Sigmoid colon (tissue), 7 donors: ENCODE data around the gene IRF2BPL. TPM values are rescaled to one million over a fixed set of nuclear protein-coding genes. Genes with fewer than 3 reads are reported as not detected.
A peak's percentile ranks its signal among the peaks of the same experiment; 100 is the strongest.

Experiments
- DNase-seq: peaks from one replicate; pipeline ENCODE4 v3.0.0-alpha.2; 2019
- H3K27ac ChIP-seq, 4 donors: fragments of 200-600 bp; sonication (generic); one replicate each; pipeline ENCODE4 v1.5.1; 2016 to 2019; ENCODE audit warnings: mild to moderate bottlenecking in 1 of 4
- H3K27me3 ChIP-seq, 3 donors: fragments of 200-600 bp; sonication (generic); one replicate each; pipeline ENCODE4 v1.5.1; 2019; ENCODE audit warnings: mild to moderate bottlenecking in 1 of 3
- H3K36me3 ChIP-seq, 4 donors: fragments of 200-600 bp; sonication (generic); one replicate each; pipeline ENCODE4 v1.5.1; 2016 to 2019
- H3K4me1 ChIP-seq, 4 donors: fragments of 200-600 bp; sonication (generic); one replicate each; pipeline ENCODE4 v1.5.1; 2017 to 2019
- H3K4me3 ChIP-seq, 4 donors: fragments of 200-600 bp; sonication (generic); one replicate each; pipeline ENCODE4 v1.5.1; 2017 to 2019; ENCODE audit warnings: mild to moderate bottlenecking in 2 of 4, moderate library complexity in 1 of 4
- H3K9me3 ChIP-seq, 4 donors: fragments of 200-600 bp in 3 of 4; sonication (generic) in 3 of 4; one replicate each; pipeline versions ENCODE4 v1.5.1 to v1.6.1; 2013 to 2019
- EP300 ChIP-seq, 4 donors: sonication (generic); formaldehyde crosslinking; IDR thresholded peaks; one replicate each; pipeline ENCODE4 v1.6.1; 2017; ENCODE audit warnings: antibody characterized with exemption in 4 of 4
- POLR2A ChIP-seq, 2 donors: fragments of 450-650 bp; IDR thresholded peaks; one replicate each; pipeline ENCODE4 v1.6.1; 2016; ENCODE audit warnings: antibody characterized with exemption in 2 of 2, mild to moderate bottlenecking in 2 of 2, moderate library complexity in 2 of 2
- POLR2AphosphoS5 ChIP-seq, 4 donors: sonication (generic); formaldehyde crosslinking; IDR thresholded peaks; one replicate each; pipeline ENCODE4 v1.6.1; 2017; ENCODE audit warnings: antibody characterized with exemption in 4 of 4
- WGBS, 2 donors: extraction: QIAGEN DNeasy Blood & Tissue Kit; methylation state at CpG; one replicate each; pipeline ENCODE4 v1.1.7; 2013; 5-methylcytosine and 5-hydroxymethylcytosine counted together
- intact Hi-C: fragments of 100-400 bp; cut with DNase I; formaldehyde crosslinking; loops from one replicate; pipeline ENCODE4 v1.15.1; 2023
- polyA plus RNA-seq, 3 donors: library from polyadenylated mRNA; stranded (reverse); fragments of 200-250 nt; gene quantifications; one replicate each; pipeline ENCODE4 v1.2.3, GENCODE V29; 2013
- total RNA-seq, 4 donors: library from RNA; depleted of rRNA; stranded (reverse); fragments of >200 nt; gene quantifications; one replicate each; pipeline ENCODE4 v1.1.0, GENCODE V29; 2016
- TF ChIP-seq, protein P1 (sequence below), 4 experiments: fragments of 450-650 bp in 3 of 4; fragments of 200-600 bp in 1 of 4; IDR thresholded peaks; one replicate each; pipeline ENCODE4 v1.5.1; 2016 to 2019; ENCODE audit warnings: antibody characterized with exemption in 4 of 4, mild to moderate bottlenecking in 3 of 4, moderate library complexity in 2 of 4
- donor health status: healthy with polysubstance abuse.
- donor health status: Bipolar disorder and iron deficiency.
- donor health status: healthy.

Gene IRF2BPL
- total and polyA plus RNA-seq, 7 donors: 3.0 to 63.1 (median 34.7) TPM

DNA sequence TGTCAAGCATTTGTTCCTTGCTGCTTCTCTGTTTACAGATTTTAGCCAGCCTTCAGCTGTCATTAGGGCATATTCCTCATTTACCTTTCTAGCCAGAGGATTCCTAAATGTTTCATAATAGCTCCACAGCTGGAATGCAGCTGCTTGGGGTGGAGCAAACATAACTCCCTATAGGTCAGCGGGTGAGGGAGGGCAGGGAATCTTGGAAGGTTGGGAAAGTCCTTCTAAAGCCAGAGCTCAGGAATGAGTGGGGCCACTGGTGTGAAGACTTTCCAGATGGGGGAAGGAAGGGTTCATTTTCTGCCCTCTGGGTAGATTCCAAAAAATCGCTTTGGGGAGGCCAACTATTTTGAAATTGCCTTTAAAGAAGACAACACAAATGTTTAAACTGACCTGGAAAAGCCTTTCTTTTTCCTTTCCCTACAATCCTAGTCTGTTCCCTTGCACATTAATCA is 16.3 kb upstream of the IRF2BPL start:
- DNase-seq: peak; percentile 93
- H3K36me3 ChIP-seq: no peaks in the 10 kb centered on the region
- H3K4me1 ChIP-seq: peaks cover 0 to 71% (median 69%) of the 10 kb centered on the region in 4 donors
- 14 to 47% methylated on average over 2 of the region's 2 CpGs for WGBS, 2 donors
- no peaks in the 10 kb centered on the region for H3K9me3 ChIP-seq
- no peaks in the 10 kb centered on the region for H3K27me3 ChIP-seq
- H3K27ac ChIP-seq: peak overlapping the region; percentile 96 to 100 (median 98)
- H3K4me3 ChIP-seq: no peak overlapping the region
- TF ChIP-seq, protein P1, sequence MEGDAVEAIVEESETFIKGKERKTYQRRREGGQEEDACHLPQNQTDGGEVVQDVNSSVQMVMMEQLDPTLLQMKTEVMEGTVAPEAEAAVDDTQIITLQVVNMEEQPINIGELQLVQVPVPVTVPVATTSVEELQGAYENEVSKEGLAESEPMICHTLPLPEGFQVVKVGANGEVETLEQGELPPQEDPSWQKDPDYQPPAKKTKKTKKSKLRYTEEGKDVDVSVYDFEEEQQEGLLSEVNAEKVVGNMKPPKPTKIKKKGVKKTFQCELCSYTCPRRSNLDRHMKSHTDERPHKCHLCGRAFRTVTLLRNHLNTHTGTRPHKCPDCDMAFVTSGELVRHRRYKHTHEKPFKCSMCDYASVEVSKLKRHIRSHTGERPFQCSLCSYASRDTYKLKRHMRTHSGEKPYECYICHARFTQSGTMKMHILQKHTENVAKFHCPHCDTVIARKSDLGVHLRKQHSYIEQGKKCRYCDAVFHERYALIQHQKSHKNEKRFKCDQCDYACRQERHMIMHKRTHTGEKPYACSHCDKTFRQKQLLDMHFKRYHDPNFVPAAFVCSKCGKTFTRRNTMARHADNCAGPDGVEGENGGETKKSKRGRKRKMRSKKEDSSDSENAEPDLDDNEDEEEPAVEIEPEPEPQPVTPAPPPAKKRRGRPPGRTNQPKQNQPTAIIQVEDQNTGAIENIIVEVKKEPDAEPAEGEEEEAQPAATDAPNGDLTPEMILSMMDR (IDR thresholded peaks at IDR 0.05): no peak
- peak; percentile 58 to 75 (median 73) for TF ChIP-seq POLR2AphosphoS5 (IDR thresholded peaks at IDR 0.05)
- intact Hi-C loops: loop anchor here (5.0 kb wide), 2 partner anchors 52 to 88 kb away; partner anchors contain the start of gene CIPC

DNA sequence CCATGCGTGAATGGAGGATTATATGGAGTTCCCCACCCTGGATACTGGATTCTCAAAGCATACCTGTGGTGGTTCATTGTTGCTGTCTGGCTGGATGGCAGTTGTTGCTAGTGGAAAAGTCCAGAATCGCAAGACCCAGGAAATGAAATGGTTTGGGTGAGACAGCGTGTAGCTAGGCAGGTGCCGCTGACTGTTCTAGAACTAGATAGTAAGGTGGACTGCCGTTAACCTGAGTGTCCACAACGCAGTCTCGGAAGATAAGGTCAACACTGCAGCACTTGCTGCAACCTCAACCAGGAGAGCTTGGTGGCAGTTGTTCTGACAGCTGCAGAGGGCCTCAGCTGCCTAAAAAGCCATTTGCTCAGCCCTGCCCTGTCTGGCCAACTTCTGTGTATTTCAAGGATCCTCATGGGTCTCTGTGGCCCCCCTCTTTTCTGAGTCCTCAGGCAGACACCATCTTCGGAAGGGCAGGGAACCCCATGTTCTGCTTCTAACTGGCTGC is 15.5 kb upstream of the IRF2BPL start:
- WGBS, 2 donors: 72 to 76% methylated on average over 8 of the region's 8 CpGs
- H3K27ac ChIP-seq: peak overlapping the region; percentile 96 to 100 (median 98)
- TF ChIP-seq POLR2AphosphoS5 (IDR thresholded peaks at IDR 0.05) (peak in 1 of 4 donors; percentile 5), EP300 (IDR thresholded peaks at IDR 0.05) (no peak)
- H3K9me3 ChIP-seq: no peaks in the 10 kb centered on the region
- peak; percentile 79 for DNase-seq
- H3K27me3 ChIP-seq: no peaks in the 10 kb centered on the region
- H3K36me3 ChIP-seq: no peaks in the 10 kb centered on the region
- peaks cover 0 to 79% (median 76%) of the 10 kb centered on the region in 4 donors for H3K4me1 ChIP-seq
- no peak overlapping the region for H3K4me3 ChIP-seq
- intact Hi-C loops: loop anchor here (5.0 kb wide), 2 partner anchors 53 to 87 kb away; partner anchors contain the start of gene CIPC

DNA sequence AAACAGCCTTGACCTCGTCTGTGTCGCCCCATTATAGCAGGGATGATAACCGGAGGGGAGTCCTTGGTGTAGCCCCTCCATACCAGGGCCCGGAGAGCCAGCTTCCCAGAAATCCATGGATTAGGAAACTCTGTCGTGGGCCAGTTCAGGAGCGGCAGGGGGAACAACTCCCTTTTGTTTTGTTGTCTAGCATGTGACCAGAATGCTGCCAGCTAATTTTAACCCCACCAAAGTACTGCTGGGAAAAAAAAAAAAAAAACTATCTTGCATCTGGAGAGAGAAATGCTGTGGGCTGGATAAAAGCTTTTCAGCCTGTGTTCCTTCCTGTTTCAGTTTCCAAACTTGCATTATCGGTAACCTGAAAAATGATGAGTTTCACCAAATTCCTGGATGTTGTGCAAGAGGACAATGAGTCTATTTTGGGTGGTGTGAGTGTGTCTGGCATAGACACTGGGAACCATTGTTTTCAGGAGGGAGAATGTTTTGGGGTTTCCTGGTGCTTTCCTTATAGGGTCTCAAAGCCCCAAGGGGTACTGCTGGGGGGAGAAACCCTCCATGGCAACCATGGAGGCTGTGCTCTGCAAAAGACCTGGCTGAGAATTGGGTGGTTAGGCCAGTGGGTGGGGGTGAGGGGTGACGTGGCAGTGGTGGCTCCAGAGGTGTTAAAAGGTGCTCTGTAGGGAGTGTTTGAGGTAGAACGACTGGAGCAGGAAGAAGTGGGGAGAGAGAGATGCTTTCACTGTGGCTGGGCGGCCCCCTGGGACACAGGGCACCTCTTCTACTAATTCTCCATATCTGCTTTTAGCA is 14.9 kb upstream of the IRF2BPL start:
- DNase-seq: peak; percentile 89
- no peaks in the 10 kb centered on the region for H3K36me3 ChIP-seq

DNA sequence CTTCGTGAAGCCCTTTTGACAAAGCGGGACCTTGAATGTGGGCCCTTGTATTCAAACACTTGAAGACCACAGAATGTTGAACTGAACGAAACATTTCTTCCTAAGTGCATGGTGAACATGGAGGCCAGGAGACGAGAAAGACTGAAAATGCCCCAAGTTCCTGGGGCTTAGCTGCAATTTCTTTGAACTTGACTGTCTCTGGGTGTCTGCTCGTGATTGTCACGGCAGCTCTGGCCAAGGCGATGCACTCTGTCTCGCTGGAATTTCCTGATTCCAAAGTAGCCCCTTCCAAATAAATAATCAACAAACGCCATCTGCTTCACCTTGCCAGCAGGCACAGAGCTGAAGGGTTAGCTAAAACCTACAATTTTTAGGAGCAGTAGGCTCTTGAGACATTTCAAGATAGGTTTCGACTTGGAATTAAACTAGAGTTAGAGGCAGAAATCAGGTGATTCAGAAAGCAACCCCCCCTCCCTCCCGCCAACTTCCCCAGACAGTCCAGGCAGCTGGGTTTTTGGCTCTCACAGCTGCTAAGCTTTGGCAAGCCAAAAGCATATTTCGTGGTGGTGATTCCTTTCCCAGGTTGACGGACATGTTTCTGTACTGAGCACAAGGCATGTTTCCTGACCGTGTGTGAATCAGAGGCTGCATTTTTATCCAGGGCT is 13.5 kb upstream of the IRF2BPL start:
- intact Hi-C loops: loop anchor here (1.0 to 5.0 kb wide), 3 partner anchors 15 to 85 kb away; partner anchors contain the start of gene CIPC
- Histone ChIP-seq H3K9me3 (no peaks in the 10 kb centered on the region), H3K36me3 (no peaks in the 10 kb centered on the region), H3K4me3 (no peak overlapping the region), H3K27ac (peak overlapping the region; percentile 96 to 100 (median 98)), H3K27me3 (no peaks in the 10 kb centered on the region), H3K4me1 (peaks cover 0 to 99% (median 96%) of the 10 kb centered on the region in 4 donors)
- TF ChIP-seq, protein P1 (IDR thresholded peaks at IDR 0.05): no peak
- TF ChIP-seq POLR2AphosphoS5 (IDR thresholded peaks at IDR 0.05) (peak; percentile 46 to 85 (median 73)), EP300 (IDR thresholded peaks at IDR 0.05) (peak in 1 of 4 donors; percentile 70)
- 58 to 73% methylated on average over 14 of the region's 14 CpGs for WGBS, 2 donors
- DNase-seq: peak; percentile 89

More for the DNA sequence above, 14.9 kb upstream of the IRF2BPL start:
- H3K4me1 ChIP-seq: peaks cover 0 to 85% (median 83%) of the 10 kb centered on the region in 4 donors
- peak overlapping the region; percentile 96 to 100 (median 98) for H3K27ac ChIP-seq
- no peaks in the 10 kb centered on the region for H3K9me3 ChIP-seq
- no peak overlapping the region for H3K4me3 ChIP-seq
- WGBS, 2 donors: 42 to 47% methylated on average over 10 of the region's 10 CpGs
- peak; percentile 71 to 92 (median 80) for TF ChIP-seq POLR2AphosphoS5 (IDR thresholded peaks at IDR 0.05)
- TF ChIP-seq POLR2A (IDR thresholded peaks at IDR 0.05): no peak
- TF ChIP-seq EP300 (IDR thresholded peaks at IDR 0.05): peak; percentile 26 to 85 (median 66)
- H3K27me3 ChIP-seq: no peaks in the 10 kb centered on the region
- intact Hi-C loops: loop anchor here (5.0 kb wide), 2 partner anchors 54 to 86 kb away; partner anchors contain the start of gene CIPC

DNA sequence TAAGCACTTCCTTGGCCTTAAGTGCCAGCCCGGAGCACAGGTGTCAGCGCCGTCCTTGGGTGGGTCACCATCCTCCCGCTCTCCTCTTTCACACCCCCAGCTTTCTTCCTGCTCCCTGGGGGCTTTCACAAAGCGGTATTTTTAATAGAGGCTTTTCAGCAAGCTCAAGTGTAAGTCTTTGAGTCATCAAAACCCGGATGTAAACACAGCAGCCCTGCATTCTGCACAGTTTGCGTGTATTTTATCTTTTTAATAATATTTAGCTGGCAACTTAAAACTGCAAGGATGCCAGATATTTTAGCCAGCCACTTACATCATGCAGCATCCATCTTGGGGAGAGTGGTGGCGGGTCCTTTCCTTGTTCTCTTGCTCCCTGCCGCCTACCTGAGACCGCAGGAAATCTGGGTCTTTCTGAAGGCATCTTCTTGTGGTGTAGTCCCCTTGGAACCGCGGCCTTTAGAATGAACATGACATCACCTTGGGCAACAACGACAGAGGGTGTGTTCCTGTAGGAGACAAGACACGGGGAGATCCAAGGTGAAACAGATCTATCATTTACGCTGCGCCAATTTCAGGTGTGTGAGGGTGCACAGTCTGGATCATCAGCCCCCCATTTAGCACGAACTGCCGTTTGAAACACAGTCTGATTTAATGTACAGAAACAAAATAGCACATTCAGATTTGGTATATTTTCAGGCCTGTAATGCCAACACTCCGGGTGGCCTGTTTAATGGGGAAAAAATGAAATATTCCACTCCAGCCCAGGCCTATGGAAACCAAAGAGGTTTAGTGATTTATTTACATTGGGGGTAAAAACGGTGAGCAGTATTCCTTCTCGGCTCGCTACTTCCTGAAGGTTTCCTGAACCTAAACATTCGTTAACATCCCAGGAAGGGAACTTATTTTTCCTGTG is 12.5 kb upstream of the IRF2BPL start:
- Histone ChIP-seq H3K36me3 (no peaks in the 10 kb centered on the region), H3K4me1 (peaks cover 0 to 98% (median 93%) of the 10 kb centered on the region in 4 donors), H3K4me3 (peak overlapping the region in 3 of 4 donors; percentile 32 to 37 (median 33)), H3K27me3 (no peaks in the 10 kb centered on the region), H3K9me3 (no peaks in the 10 kb centered on the region), H3K27ac (peak overlapping the region; percentile 96 to 100 (median 98))
- intact Hi-C loops: loop anchor here (5.0 kb wide), 2 partner anchors 56 to 84 kb away; partner anchors contain the start of gene CIPC
- WGBS, 2 donors: 12 to 24% methylated on average over 23 of the region's 23 CpGs
- TF ChIP-seq, protein P1 (IDR thresholded peaks at IDR 0.05): no peak
- no peak for TF ChIP-seq POLR2A (IDR thresholded peaks at IDR 0.05)
- TF ChIP-seq POLR2AphosphoS5 (IDR thresholded peaks at IDR 0.05): no peak
- no peak for TF ChIP-seq EP300 (IDR thresholded peaks at IDR 0.05)
- peak; percentile 74 for DNase-seq
